ENCODE data around the gene LGALS13. TPM values are rescaled to one million over a fixed set of nuclear protein-coding genes. Genes with fewer than 3 reads are reported as not detected.

The LGALS13 gene
- total RNA-seq, 1 experiment from 2014 or later, result not detected

GRCh38 chr19:39637891-39638290 lies 35.6 kb downstream of the LGALS13 start:
- Histone ChIP-seq H3K4me2 (no peak overlapping the region), H3F3A (ENCODE audit: insufficient read depth, low read depth) (no peaks in the 10 kb centered on the region), H3K79me2 (ENCODE audit: low read depth) (no peaks in the 10 kb centered on the region), H4K20me1 (ENCODE audit: insufficient read depth) (no peaks in the 10 kb centered on the region), H3K9me3 (ENCODE audit: insufficient read depth, low read depth) (no peaks in the 10 kb centered on the region), H3K4me1 (replicated peaks; ENCODE audit: insufficient read depth) (no peaks in the 10 kb centered on the region), H3K36me3 (ENCODE audit: low read depth) (no peaks in the 10 kb centered on the region), H3K9me2 (ENCODE audit: insufficient read depth) (no peaks in the 10 kb centered on the region), H2AFZ (no peak overlapping the region), H3K27ac (no peak overlapping the region), H3K4me3 (no peak overlapping the region), H3K27me3 (ENCODE audit: insufficient read depth, low read depth) (peaks cover 40% of the 10 kb centered on the region)
- POLR2A ChIA-PET (ENCODE audit: unreplicated experiment), result no interaction called here
- TF ChIP-seq CTCF (conservative IDR thresholded peaks at IDR 0.05), result no peak
- no peak for TF ChIP-seq EZH2 (IDR thresholded peaks at IDR 0.05; ENCODE audit: low read depth)
- DNase-seq, result no peak
- CTCF ChIA-PET, result no interaction called here
- BruUV-seq (replicated peaks), result no TSS peak
- intact Hi-C loops (cut with micrococcal nuclease; ENCODE audit: unreplicated experiment), result no loop called here

GRCh38 chr19:39641773-39642172 lies 39.4 kb downstream of the LGALS13 start:
- Histone ChIP-seq H3K27ac (no peak overlapping the region), H3K4me2 (no peak overlapping the region), H3K27me3 (ENCODE audit: insufficient read depth, low read depth) (peaks cover 25% of the 10 kb centered on the region), H3K4me3 (no peak overlapping the region), H2AFZ (no peak overlapping the region), H3K4me1 (replicated peaks; ENCODE audit: insufficient read depth) (no peaks in the 10 kb centered on the region), H3K79me2 (ENCODE audit: low read depth) (no peaks in the 10 kb centered on the region), H3K9me3 (ENCODE audit: insufficient read depth, low read depth) (no peaks in the 10 kb centered on the region), H3K36me3 (ENCODE audit: low read depth) (no peaks in the 10 kb centered on the region), H3K9me2 (ENCODE audit: insufficient read depth) (no peaks in the 10 kb centered on the region), H4K20me1 (ENCODE audit: insufficient read depth) (no peaks in the 10 kb centered on the region), H3F3A (ENCODE audit: insufficient read depth, low read depth) (no peaks in the 10 kb centered on the region)
- intact Hi-C loops (cut with micrococcal nuclease; ENCODE audit: unreplicated experiment), result no loop called here
- TF ChIP-seq CTCF (conservative IDR thresholded peaks at IDR 0.05) (no peak), EZH2 (IDR thresholded peaks at IDR 0.05; ENCODE audit: low read depth) (no peak)
- no TSS peak for BruUV-seq (replicated peaks)
- no peak for DNase-seq
- POLR2A ChIA-PET (ENCODE audit: unreplicated experiment), result no interaction called here
- CTCF ChIA-PET, result no interaction called here

DNA sequence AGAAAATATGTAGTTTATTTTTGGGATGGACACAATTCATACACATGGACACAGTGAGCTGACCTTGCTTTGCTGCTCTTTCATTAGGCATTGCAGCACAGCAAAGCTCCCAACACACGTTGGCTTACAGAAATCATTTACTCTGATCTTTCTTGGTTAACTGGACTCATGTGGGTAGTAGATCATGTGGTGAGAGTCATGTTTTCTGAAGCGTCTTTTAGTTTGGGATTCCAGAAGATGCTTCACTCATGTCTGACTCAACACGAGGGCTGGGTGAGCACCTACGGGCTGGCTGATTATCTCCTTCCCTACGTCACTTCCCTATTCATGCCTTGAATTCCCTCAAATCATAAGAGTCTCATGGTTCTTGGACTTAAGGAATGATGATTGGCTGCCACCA lies 41.3 kb downstream of the LGALS13 start:
- ChIA-PET POLR2A (ENCODE audit: unreplicated experiment) (no interaction called here), CTCF (no interaction called here)
- Histone ChIP-seq H3K4me2 (no peak overlapping the region), H3K9me3 (ENCODE audit: insufficient read depth, low read depth) (no peaks in the 10 kb centered on the region), H3K4me3 (no peak overlapping the region), H3K27me3 (ENCODE audit: insufficient read depth, low read depth) (peaks cover 12% of the 10 kb centered on the region), H3K79me2 (ENCODE audit: low read depth) (no peaks in the 10 kb centered on the region), H3K36me3 (ENCODE audit: low read depth) (no peaks in the 10 kb centered on the region), H3K9me2 (ENCODE audit: insufficient read depth) (no peaks in the 10 kb centered on the region), H4K20me1 (ENCODE audit: insufficient read depth) (no peaks in the 10 kb centered on the region), H3K4me1 (replicated peaks; ENCODE audit: insufficient read depth) (no peaks in the 10 kb centered on the region), H2AFZ (no peak overlapping the region), H3K27ac (no peak overlapping the region), H3F3A (ENCODE audit: insufficient read depth, low read depth) (no peaks in the 10 kb centered on the region)
- BruUV-seq (replicated peaks), result no TSS peak
- DNase-seq, result no peak
- intact Hi-C loops (cut with micrococcal nuclease; ENCODE audit: unreplicated experiment), result no loop called here
- no peak for TF ChIP-seq EZH2 (IDR thresholded peaks at IDR 0.05; ENCODE audit: low read depth)
- TF ChIP-seq CTCF (conservative IDR thresholded peaks at IDR 0.05), result no peak
